ENCODE results near the gene HLA-DQA1.
"Not testable (repeated sequence)": the region's sequence is repeated elsewhere in the genome, so short reads cannot be mapped to it uniquely, and the experiment has no call there.

- TF ChIP-seq CTCF, POLR2A (IDR thresholded peaks at IDR 0.05): not testable (repeated sequence)
Measured at GRCh38 chr6:32629793-32630192, 7.4 kb upstream of the HLA-DQA1 start.
